SK-N-MC (cell line): ENCODE results near the gene F13B.

Experiments used
- EZH2 ChIP-seq: fragments of 200-600 bp; sonication (generic); IDR thresholded peaks from one replicate; pipeline ENCODE4 v1.6.1; 2017; ENCODE audit warnings: antibody characterized with exemption
- POLR2AphosphoS5 ChIP-seq: IDR thresholded peaks from 2 replicates; pipeline ENCODE4 v1.6.1; 2012; ENCODE audit warnings: mild to moderate bottlenecking, low read depth, low read length, borderline replicate concordance

DNA sequence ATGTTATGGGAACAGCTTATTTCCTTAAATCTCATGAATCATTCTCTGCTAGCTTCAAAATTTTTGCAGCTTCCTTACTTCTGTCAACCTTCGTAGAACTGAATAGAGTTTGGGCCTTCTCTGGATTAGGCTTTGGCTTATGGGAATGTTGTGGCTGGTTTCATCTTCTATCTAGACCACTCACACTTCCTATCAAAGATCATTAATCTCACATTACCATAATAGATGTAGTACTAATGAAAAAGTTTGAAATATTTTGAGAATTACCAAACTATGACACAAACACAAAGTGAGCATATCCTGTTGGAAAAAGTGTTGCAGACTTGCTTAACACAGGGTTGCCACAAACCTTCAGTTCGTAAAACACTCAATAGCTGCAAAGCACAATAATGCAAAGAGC, 49.1 kb upstream of the F13B start:
- TF ChIP-seq POLR2AphosphoS5 (no peak), EZH2 (no peak)
